Type B pancreatic cell (in vitro differentiated cells): ENCODE results near the gene MYBBP1A. TPM values are rescaled to one million over a fixed set of nuclear protein-coding genes. Genes with fewer than 3 reads are reported as not detected.
"Not testable (repeated sequence)": the region's sequence is repeated elsewhere in the genome, so short reads cannot be mapped to it uniquely, and the experiment has no call there.

Experiments used
- DNase-seq: peaks from one replicate; pipeline ENCODE4 v3.0.0; 2021; ENCODE audit warnings: mixed read lengths; ENCODE audit not compliant: unreplicated experiment; ENCODE audit errors: extremely low spot score
- H3K27ac Mint-ChIP-seq: 2 replicates; pipeline ENCODE4 v1.8.0; 2021; ENCODE audit warnings: mild to moderate bottlenecking, mixed read lengths
- H3K27me3 Mint-ChIP-seq: 2 replicates; pipeline ENCODE4 v1.8.0; 2021; ENCODE audit warnings: mixed read lengths
- H3K36me3 Mint-ChIP-seq: 2 replicates; pipeline ENCODE4 v1.8.0; 2021; ENCODE audit warnings: mixed read lengths
- H3K4me1 Mint-ChIP-seq: one replicate; pipeline ENCODE4 v1.8.0; 2021; ENCODE audit warnings: mixed read lengths; ENCODE audit not compliant: unreplicated experiment
- H3K4me3 Mint-ChIP-seq: 2 replicates; pipeline ENCODE4 v1.8.0; 2021; ENCODE audit warnings: mild to moderate bottlenecking, mixed read lengths
- H3K9me3 Mint-ChIP-seq: 2 replicates; pipeline ENCODE4 v1.8.0; 2021; ENCODE audit warnings: mixed read lengths
- CTCF ChIP-seq: fragments of 200-600 bp; sonication (generic); conservative IDR thresholded peaks from 2 replicates; pipeline ENCODE4 v1.5.0; 2021; ENCODE audit warnings: antibody characterized with exemption, mild to moderate bottlenecking
- long read RNA-seq: library from polyadenylated mRNA; unstranded; transcript quantifications from one replicate; pipeline ENCODE4 v2.0.0, GENCODE V29; 2020
- total RNA-seq: library from RNA; stranded (reverse); gene quantifications from 2 replicates; pipeline ENCODE4 v1.2.1, GENCODE V29; 2021; ENCODE audit warnings: low replicate concordance

The MYBBP1A gene
- total RNA-seq = 63.7 and 66.0 TPM in 2 replicates
- long read RNA-seq, partial matches to known transcripts = 3 of 5 reads
- long read RNA-seq, other reads (novel, unspliced or antisense) = 2 of 5 reads

- Mint-ChIP-seq H3K36me3 (peaks cover 4% of the 10 kb centered on the region), H3K27ac (peak within 1 kb of the TSS; percentile 92), H3K27me3 (no peaks in the 10 kb centered on the region), H3K4me1 (peaks cover 22% of the 10 kb centered on the region), H3K9me3 (no peaks in the 10 kb centered on the region), H3K4me3 (peak within 1 kb of the TSS; percentile 95)
- peak; percentile 73 for TF ChIP-seq CTCF
- peak; percentile 97 for DNase-seq
Observed at GRCh38 chr17:4554997-4555799, at the start of gene MYBBP1A. Gene MYBBP1A, minus strand, starts transcription at chr17:4555384. Its CDS starts 60 bp downstream, at chr17:4555324.

GRCh38 chr17:4604736-4605135 lies 49.6 kb upstream of the MYBBP1A start:
- H3K4me3 Mint-ChIP-seq, H3K27me3 Mint-ChIP-seq, H3K9me3 Mint-ChIP-seq, DNase-seq: not testable (repeated sequence)
- H3K27ac Mint-ChIP-seq = peak overlapping the region; percentile 76
- peaks cover 17% of the 10 kb centered on the region for H3K36me3 Mint-ChIP-seq
- H3K4me1 Mint-ChIP-seq = peaks cover 62% of the 10 kb centered on the region

- peaks cover 62% of the 10 kb centered on the region for H3K4me1 Mint-ChIP-seq
- peak overlapping the region; percentile 76 for H3K27ac Mint-ChIP-seq
- TF ChIP-seq CTCF = no peak
- H3K4me3 Mint-ChIP-seq = peak overlapping the region; percentile 72
- no peaks in the 10 kb centered on the region for H3K27me3 Mint-ChIP-seq
- no peak for DNase-seq
- H3K36me3 Mint-ChIP-seq = peaks cover 17% of the 10 kb centered on the region
- no peaks in the 10 kb centered on the region for H3K9me3 Mint-ChIP-seq
Observed at GRCh38 chr17:4604111-4604644, 49.0 kb upstream of the MYBBP1A start.

GRCh38 chr17:4602041-4602440 lies 46.9 kb upstream of the MYBBP1A start:
- Mint-ChIP-seq H3K27ac (no peak overlapping the region), H3K4me3 (no peak overlapping the region), H3K36me3 (peaks cover 10% of the 10 kb centered on the region), H3K9me3 (no peaks in the 10 kb centered on the region), H3K27me3 (no peaks in the 10 kb centered on the region), H3K4me1 (peaks cover 51% of the 10 kb centered on the region)
- no peak for DNase-seq
- no peak for TF ChIP-seq CTCF

GRCh38 chr17:4601326-4601725 lies 46.1 kb upstream of the MYBBP1A start:
- Mint-ChIP-seq H3K9me3 (no peaks in the 10 kb centered on the region), H3K4me3 (no peak overlapping the region), H3K36me3 (peaks cover 10% of the 10 kb centered on the region), H3K27me3 (no peaks in the 10 kb centered on the region), H3K27ac (no peak overlapping the region), H3K4me1 (peaks cover 47% of the 10 kb centered on the region)
- DNase-seq = no peak
- TF ChIP-seq CTCF = no peak

GRCh38 chr17:4600563-4600962 lies 45.4 kb upstream of the MYBBP1A start:
- Mint-ChIP-seq H3K27me3 (no peaks in the 10 kb centered on the region), H3K4me3 (peak overlapping the region; percentile 77), H3K27ac (peak overlapping the region; percentile 80), H3K36me3 (peaks cover 10% of the 10 kb centered on the region), H3K4me1 (peaks cover 44% of the 10 kb centered on the region), H3K9me3 (no peaks in the 10 kb centered on the region)
- no peak for DNase-seq
- TF ChIP-seq CTCF = no peak
